Stimulated activated CD4-positive, alpha-beta T cell treated with anti-CD3 and anti-CD28 coated beads, Interleukin-15, amount 100 ng/mL, for 1 hour (primary cell): ENCODE results near the gene DGKZ.
"Not testable (repeated sequence)": the region's sequence is repeated elsewhere in the genome, so short reads cannot be mapped to it uniquely, and the experiment has no call there.

Experiments used
- DNase-seq, 2 donors: peaks; one replicate each; pipeline ENCODE4 v3.0.0-alpha.2; 2020; ENCODE audit warnings: low read depth in 1 of 2, low spot score in 1 of 2

Gene DGKZ, protein sequence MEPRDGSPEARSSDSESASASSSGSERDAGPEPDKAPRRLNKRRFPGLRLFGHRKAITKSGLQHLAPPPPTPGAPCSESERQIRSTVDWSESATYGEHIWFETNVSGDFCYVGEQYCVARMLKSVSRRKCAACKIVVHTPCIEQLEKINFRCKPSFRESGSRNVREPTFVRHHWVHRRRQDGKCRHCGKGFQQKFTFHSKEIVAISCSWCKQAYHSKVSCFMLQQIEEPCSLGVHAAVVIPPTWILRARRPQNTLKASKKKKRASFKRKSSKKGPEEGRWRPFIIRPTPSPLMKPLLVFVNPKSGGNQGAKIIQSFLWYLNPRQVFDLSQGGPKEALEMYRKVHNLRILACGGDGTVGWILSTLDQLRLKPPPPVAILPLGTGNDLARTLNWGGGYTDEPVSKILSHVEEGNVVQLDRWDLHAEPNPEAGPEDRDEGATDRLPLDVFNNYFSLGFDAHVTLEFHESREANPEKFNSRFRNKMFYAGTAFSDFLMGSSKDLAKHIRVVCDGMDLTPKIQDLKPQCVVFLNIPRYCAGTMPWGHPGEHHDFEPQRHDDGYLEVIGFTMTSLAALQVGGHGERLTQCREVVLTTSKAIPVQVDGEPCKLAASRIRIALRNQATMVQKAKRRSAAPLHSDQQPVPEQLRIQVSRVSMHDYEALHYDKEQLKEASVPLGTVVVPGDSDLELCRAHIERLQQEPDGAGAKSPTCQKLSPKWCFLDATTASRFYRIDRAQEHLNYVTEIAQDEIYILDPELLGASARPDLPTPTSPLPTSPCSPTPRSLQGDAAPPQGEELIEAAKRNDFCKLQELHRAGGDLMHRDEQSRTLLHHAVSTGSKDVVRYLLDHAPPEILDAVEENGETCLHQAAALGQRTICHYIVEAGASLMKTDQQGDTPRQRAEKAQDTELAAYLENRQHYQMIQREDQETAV

DNA sequence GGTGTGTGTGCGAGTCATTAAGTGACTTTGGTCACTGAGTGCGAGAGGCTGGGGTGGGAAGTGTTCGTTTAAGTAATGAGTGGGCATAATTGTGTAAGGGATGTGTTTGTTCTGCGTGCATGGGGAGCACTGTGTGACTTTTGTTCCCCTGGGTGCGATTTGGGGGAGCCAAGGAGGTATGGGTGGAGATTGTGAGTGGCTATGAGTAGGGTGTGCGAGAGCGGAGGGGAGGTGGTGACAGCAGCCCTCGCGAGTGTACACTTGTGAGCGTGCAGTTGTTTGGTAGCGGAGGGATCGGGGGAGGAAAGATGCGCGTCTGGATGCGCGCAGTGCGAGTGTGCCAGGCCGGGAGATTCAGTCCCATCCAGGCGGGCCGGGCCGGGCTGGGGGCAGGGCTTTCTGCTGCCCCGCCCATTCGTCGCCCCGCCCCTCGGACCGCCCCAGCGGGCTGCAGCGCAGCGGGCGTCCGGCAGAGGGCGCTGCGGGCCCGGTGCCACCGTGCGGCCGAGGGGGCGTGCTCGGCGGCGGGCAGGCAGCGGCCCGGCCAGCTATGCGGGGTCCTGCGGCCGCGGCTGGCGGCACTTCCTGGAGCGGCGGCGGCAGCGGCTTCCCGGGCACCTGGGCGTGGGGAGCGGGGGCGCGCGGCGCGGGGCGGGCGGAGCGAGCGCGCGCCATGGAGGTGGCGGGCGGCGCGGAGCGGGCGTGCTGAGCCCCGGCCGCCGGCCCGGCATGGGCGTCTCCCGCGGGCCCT lies at the start of gene DGKZ:
Gene DGKZ, plus strand, starts transcription at position 578 of the 751 bp plus-strand sequence. CDS start 197 bp downstream, outside the sequence.
- DNase-seq = peak; percentile 87 to 89

DNA sequence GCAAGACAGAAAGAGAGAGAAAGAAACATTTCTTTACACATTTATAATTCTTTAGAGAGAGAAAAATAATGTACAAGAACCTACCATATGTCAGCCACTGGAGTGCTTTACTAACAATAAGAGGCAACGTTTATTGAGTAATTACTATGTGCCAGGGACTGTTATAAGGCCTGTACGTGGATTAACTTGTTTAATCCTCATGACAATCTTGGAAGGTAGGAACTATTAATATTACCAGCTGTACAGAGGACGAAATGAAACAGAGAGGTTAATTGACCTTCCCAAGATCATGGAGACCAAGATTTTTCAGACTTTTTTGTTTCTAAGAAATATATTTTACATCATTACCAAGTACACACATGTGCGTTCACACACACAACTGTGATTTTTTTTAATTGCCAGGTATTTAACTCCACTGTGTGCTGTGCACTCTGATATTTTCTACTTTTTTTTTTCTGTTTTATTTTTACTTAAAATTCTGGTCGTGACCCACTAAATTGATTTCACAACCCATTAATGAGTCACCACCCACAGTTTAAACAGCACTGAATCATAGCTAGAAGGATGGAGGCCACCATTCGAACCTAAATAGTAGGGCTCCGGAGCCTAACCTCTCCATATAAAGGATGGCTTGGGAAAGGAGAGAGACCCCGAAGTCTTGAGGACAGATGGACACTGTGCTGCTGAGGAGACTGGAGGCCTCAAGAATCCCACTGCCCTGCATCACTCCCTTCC lies 48.4 kb upstream of the DGKZ start:
- no peak for DNase-seq

DNA sequence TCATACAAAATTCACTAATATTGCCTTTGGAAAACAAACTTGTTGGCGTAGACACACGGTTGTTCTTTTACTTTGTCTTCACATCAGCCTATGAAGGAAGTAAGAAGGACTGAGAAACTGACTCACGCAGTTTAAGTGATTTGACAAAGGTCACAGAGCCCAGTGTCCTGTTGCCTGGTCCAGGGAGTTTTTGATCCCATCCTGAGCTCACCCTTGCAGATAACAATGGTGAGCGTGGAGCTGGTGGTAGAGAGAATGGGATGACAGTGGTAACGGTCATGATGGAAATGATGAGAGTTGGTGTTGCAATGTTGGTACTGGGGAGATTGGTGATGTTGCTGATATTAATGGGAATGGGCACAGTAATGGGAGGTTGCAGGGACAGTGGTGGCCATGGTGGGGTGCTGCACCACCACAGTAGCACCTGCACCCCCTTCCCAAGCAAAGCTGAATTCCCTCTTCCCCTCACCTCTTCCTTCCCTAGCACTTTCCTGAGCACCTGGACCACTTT lies 47.8 kb upstream of the DGKZ start:
- no peak for DNase-seq

DNA sequence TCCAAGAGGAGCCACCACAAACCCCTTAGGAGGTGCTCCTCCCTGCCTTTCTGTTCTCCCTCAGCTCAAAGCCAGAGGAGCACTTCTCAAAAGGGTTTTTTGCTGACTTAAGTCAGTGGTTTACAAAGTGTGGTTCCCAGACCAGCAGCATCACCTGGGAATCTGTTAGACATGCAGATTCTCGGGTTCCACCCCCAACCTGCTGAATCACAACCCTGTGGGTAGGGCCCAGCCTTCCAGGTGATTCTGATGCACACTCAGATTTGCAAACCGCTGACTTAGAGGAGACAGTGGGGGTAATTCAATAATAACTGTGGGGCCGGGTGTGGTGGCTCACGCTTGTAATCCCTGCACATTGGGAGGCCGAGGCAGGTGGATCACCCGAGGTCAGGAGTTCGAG lies 47.0 kb upstream of the DGKZ start:
- DNase-seq = no peak

DNA sequence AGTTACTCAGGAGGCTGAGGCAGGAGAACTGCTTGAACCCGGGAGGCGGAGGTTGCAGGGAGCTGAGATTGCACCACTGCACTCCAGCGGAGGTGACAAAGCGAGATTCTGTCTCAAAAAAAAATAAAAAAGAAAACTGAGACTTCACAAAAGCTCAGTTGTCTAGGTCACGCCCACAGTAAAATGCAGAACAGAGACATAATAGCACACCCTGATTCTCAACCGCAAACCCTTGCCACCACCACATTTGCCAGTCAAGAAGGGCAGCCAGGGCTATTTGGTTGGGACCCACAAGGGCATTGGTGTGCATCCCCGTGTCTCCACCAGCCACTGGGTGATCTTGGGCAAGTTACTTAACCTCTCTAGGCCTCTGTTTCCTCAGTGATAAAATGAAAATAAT lies 44.4 kb upstream of the DGKZ start:
- DNase-seq = no peak

DNA sequence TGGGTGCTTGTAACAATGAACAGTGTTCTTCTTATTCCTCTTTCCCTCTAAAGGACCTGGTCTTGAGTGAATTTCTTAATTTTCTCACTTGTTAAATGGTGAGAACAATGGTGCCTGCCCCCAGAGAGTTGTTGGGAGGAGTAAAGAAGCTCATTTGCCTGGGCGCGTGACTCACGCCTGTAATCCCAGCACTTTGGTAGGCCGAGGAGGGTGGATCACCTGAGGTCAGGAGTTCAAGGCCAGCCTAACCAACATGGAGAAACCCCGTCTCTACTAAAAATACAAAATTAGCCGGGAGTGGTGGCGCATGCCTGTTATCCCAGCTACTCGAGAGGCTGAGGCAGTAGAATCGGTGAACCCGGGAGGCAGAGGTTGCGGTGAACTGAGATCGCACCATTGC lies 43.2 kb upstream of the DGKZ start:
- DNase-seq = not testable (repeated sequence)

DNA sequence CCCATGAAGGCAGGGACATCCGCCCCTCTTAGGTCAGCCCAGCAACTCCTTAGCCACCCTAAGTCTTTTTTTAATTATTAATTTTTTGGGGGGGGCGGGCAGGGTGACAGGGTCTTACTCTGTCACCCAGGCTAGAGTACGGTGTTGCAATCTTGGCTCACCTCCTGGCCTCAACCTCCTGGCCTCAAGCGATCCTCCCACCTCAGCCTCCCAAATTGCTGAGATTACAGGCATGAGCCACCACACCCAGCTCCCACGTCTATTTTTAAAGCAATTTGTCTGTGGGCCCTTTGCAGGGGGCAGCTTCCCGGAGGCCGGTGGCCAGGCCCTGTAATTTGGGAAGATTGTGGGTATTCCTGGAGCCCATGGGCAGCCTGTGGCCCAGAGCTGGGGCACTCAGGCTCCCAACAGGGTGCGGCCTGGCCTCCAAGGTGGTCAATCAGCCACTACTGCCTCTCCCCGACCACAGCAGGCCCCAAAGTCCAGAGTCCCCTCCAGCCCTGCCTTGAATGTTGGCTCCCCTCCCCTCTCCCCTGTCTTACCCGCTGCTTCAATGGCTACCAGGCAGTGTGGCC lies 42.6 kb upstream of the DGKZ start:
- no peak for DNase-seq

DNA sequence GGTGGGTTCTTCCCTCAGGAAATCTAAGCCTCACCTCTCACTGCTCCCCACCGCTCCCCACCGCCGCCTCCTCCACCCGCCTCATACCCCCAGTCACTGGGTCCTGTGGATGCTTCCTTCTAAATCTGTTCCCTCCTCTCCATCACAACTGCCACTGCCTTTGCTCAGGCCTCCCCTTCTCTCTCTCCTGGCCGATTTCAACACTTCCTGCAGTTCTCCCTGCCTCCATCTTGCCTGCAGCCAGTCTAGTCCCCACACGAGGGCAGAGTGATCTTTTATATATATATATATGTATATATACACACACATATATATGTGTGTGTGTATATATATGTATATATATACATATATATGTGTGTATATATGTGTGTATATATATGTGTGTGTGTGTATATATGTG lies 42.0 kb upstream of the DGKZ start:
- DNase-seq = no peak

DNA sequence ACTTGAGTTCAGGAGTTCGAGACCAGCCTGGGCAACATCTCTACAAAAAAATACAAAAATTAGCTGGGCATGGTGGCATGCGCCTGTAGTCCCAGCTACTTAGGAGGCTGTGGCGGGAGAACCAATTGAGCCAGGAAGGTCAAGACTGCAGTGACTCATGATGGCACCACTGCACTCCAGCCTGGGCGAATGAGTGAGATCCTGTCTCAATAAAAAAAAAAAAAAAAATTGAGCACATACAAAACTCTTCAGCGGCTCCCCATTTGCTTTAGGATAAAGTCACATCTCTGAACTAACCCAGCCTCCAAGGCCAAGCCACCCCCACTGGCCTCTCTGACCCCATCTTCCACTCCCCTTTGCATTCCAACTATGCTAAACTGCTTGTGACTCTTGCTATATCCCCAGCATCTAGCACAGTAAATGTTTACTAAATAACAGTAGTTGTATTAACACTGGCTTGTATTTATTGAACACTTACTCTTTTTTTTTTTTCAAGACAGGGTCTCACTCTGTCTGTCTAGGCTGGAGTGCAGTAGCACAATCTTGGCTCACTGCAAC lies 40.9 kb upstream of the DGKZ start:
- DNase-seq = no peak

DNA sequence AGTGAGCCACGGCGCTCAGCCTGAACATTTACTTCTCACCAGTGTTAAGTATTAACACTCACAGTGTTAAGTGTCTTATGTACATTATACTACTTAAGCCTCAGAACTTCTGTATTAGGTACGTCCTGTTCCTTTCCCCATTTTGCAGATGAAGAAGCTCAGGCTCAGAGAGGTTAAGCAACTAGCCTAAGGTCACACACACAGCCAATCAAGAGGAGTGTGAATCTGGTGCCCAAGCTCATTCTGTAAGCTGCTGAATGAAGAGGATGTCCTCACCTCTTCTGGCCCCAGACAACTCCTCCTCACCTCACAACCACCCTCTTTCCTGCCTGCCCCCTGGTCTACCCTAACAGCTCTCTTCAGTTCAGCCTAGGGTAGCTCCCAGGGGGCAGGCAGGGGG lies 39.9 kb upstream of the DGKZ start:
- no peak for DNase-seq

DNA sequence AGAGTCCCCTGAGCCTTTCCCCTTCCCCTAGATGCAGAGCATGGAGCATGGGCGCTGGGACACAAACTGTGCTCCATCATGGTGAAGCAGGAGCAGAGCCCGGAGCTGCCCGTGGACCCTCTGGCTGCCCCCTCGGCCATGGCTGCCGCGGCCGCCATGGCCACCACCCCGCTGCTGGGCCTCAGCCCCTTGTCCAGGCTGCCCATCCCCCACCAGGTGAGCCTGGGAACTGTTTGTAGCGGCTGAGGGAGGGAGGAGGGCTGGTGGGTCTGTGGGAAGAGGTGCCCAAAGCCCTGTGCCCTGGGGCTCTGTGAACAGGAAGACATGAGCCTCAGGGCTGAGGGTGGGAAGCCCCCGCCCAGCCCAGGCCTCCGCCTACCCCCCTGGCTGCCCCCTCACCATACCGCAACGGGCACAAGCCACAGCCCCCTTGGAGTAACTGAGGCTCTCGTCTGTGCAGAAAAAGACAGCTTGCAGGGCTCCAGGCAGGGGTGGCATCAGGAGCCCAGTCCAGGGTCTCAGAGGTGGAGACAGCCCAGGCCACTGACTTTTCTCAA lies 39.4 kb upstream of the DGKZ start:
- no peak for DNase-seq

DNA sequence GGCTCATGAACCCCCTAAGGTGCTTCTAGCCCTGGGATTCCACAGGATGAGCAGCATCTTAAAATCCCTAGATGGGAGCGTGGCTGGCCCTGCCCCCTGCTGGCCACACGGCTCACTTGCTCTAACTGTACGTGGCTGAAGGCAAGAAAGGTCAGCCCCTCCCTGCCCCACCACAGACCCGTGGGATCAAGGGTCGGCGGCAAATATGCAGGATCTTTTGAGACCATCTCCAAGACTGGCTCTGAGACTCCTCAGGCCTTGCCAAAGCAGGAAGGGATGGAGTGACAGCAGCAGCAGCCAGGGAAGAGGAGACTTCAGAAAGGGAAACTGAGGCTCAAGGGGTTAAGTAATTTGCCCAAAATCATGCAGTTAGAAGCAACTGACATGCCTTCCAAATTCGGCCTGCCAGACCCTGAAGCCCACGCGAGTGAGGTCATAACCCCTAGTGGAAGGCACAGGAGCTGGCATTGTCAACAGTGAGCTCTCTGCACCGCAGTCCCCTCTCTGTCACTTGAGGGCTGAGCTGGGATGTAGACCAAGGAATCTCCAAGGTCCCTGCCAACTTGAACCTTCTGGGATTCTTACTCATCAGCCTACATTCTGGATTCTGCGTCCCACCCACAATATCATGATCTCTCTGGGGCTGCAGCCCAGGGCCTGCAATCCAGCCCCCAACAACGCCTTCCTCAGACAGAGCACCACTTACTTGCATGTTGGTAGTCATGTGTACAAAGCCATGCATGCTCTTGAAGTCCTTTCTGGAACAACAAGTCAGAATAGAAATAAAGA lies 38.4 kb upstream of the DGKZ start:
- peak; percentile 25 to 59 for DNase-seq

DNA sequence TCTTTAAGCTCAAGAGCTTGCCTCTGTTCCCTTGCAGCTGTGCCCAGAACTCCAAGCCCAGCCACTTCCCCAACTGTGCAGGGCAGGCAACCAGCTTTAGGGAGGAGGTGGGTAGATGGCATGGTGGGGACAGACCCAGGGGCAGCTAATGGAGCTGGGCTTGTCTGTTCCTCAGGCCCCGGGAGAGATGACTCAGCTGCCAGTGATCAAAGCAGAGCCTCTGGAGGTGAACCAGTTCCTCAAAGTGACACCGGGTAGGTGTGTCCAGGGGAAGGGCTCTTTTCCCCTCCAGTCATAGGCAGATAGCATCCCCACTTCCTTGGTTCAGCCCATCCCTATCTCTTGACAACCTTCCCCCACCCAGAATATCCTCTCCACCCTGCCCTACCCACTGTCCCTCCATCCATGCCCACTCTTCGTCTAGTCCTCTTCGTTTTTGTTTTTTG lies 37.4 kb upstream of the DGKZ start:
- DNase-seq = no peak

DNA sequence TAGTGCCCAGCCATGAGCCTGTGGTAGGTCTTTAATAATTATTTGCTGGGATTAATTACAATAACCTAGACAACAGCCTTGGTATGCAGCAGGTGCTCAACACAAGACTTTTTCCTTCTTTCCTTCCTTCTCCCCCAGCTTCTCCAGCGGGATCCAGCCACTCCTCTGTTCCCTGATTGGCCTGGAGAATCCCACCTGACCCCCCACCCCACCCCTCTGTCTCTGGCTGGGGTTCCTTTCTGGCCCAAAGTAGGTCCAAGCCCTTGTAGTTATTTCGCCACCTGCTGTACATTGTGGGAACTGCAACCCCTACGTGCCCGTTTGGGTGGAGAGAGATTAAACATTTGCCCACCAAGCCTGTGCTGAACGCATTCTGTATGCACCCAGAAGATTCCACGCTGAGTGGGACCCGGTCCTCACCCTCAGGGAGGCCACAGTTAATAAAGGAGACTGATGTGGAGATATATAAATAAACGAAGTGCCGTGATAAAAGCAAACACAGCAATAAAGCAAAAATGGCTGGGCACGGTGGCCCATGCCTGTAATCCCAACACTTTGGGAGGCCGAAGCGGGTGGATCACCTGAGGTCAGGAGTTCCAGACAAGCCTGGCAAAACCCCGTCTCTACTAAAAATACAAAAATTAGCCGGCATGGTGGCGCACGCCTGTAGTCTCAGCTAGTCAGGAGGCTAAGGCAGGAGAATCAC lies 32.1 kb upstream of the DGKZ start:
- DNase-seq = peak; percentile 46 to 53

DNA sequence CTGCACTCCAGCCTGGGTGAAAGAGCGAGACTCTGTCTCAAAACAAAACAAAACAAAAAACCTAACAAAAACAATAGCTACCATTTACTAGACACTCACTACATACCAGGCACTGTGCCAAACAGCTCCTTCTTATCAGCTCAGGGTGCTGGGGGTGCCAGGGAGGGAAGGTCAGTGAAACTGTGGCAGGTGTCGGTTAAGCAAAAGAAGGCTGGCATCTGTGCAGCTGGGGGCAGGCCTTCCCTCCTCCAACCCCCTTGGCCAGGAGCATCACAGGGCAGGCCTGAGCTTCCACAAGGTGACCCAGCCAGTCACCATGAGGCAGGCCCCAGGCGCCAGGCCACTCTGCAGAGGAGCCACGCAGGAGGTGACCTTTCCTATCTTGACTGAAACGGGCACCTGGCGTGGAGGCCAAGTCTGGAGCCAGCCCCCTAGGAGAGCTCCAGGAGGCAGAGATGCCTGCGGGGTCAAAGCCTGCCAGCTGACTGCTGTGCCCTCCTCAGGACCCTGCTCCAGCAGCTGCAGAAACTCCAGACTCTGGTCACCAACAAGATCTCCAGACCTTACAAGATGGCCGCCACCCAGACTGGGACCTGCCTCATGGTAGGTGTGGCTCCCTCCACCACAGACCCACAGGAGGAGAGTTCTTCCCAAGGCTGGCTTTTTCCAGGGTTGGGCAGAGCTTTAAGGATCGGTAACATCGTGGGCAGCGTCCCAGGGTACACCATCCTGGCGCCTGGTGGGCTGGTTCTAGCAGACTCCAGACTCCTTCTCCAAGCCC lies 31.3 kb upstream of the DGKZ start:
- no peak for DNase-seq

DNA sequence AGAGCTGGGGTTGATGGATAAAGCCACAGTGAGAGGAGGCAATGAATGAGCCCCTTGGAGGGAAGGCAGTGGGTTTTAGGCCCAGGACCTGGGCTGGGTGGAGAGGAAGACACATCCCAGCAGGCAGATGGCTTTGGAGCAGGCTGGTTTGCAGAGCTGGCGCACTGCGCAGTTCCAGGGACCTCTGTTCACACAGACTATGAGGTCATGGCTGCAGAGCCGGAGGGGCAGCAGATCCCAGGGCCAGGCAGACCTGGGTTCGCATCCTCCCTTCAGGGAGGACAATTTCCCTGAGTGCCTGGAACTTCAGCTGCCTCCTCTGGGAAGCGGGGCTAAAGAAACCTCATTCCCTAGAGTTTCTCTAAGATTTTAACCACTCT lies 28.2 kb upstream of the DGKZ start:
- DNase-seq = no peak

DNA sequence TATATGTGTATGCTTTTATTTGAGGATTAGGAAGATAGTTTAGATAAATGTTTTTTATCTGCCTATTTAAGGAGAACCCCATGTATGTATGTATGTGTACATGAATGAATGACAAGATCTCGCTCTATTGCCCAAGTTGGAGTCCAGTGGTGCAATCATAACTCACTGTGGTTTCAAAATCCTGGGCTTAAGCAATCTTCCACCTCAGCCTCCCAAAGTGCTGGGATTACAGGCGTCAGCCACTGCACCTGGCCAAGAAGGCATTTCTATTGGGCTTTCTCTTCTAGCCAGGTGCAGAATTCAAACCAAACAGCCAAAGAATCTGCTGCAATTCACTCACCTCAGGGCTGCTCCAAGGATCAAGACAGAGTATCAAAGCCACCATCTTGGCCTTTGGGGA lies 25.5 kb upstream of the DGKZ start:
- no peak for DNase-seq
